PFSK-1 (cell line): ENCODE data around the gene OPCML.

Source experiments
- FOXP2 ChIP-seq: optimal IDR thresholded peaks from 2 replicates; pipeline ENCODE3; 2011; ENCODE audit warnings: borderline replicate concordance, control low read depth, inconsistent platforms; ENCODE audit not compliant: insufficient read depth; ENCODE audit errors: extremely low read length, extremely low read depth
- POLR2AphosphoS5 ChIP-seq: IDR thresholded peaks from 2 replicates; pipeline ENCODE4 v1.6.1; 2012; ENCODE audit warnings: low read depth, mild to moderate bottlenecking, control low read depth, low read length, moderate library complexity
- SIN3A ChIP-seq: IDR thresholded peaks from 2 replicates; pipeline ENCODE4 v1.6.1; 2012; ENCODE audit warnings: mild to moderate bottlenecking, low read length, moderate library complexity, borderline replicate concordance; ENCODE audit not compliant: insufficient read depth
- TAF1 ChIP-seq: IDR thresholded peaks from 2 replicates; pipeline ENCODE4 v1.6.1; 2012; ENCODE audit warnings: low read length, control low read depth, borderline replicate concordance; ENCODE audit not compliant: insufficient read depth
- TF ChIP-seq, protein P1 (sequence below), 2 experiments: IDR thresholded peaks; 2 replicates each; pipeline versions ENCODE4 v1.6.1 to v1.8.0; 2011 to 2012; ENCODE audit warnings: low read depth in 2 of 2, low read length in 2 of 2, control low read depth in 1 of 2, inconsistent platforms in 1 of 2, mild to moderate bottlenecking in 1 of 2, moderate library complexity in 1 of 2; ENCODE audit not compliant: insufficient read depth in 1 of 2

Gene OPCML

DNA sequence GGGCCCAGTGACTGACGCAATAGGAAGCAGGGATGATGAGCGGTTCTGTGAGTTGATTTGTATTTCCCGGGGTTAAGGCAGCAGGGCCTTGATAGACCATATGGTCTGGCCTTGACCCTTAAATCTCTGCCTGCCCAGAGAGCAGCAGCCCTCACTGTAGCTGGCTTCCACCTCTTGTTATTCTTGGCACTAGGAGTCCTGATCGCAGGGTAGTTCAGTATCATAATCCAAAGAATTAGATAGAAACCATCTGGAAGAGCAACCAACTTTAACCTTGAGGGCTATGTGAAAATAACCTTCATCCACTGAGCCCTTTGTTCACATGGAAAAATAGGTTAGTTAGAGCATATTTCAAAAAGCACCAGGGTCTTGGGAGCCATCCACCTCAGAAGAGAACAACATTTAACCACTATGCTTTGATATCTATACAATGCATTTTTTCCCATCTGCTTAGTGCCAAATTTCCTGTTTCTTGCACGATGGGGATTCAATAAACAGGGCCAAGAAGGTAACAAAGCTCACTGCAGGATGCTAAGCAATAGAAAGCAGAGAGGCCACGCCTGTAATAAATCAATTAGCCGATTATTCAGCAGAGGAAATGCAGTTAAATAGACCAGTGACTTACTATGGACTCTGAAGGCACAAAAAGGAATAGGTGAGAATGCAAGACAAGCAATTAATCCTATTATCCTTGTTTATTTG lies 761.3 kb downstream of the OPCML start:
- TF ChIP-seq POLR2AphosphoS5 (no peak), TAF1 (no peak), FOXP2 (no peak), SIN3A (no peak)
- TF ChIP-seq, protein P1, sequence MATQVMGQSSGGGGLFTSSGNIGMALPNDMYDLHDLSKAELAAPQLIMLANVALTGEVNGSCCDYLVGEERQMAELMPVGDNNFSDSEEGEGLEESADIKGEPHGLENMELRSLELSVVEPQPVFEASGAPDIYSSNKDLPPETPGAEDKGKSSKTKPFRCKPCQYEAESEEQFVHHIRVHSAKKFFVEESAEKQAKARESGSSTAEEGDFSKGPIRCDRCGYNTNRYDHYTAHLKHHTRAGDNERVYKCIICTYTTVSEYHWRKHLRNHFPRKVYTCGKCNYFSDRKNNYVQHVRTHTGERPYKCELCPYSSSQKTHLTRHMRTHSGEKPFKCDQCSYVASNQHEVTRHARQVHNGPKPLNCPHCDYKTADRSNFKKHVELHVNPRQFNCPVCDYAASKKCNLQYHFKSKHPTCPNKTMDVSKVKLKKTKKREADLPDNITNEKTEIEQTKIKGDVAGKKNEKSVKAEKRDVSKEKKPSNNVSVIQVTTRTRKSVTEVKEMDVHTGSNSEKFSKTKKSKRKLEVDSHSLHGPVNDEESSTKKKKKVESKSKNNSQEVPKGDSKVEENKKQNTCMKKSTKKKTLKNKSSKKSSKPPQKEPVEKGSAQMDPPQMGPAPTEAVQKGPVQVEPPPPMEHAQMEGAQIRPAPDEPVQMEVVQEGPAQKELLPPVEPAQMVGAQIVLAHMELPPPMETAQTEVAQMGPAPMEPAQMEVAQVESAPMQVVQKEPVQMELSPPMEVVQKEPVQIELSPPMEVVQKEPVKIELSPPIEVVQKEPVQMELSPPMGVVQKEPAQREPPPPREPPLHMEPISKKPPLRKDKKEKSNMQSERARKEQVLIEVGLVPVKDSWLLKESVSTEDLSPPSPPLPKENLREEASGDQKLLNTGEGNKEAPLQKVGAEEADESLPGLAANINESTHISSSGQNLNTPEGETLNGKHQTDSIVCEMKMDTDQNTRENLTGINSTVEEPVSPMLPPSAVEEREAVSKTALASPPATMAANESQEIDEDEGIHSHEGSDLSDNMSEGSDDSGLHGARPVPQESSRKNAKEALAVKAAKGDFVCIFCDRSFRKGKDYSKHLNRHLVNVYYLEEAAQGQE (IDR thresholded peaks at IDR 0.05; ENCODE audit: insufficient read depth in 1 of 2, low read depth in 2 of 2, low read length in 2 of 2): no peak

DNA sequence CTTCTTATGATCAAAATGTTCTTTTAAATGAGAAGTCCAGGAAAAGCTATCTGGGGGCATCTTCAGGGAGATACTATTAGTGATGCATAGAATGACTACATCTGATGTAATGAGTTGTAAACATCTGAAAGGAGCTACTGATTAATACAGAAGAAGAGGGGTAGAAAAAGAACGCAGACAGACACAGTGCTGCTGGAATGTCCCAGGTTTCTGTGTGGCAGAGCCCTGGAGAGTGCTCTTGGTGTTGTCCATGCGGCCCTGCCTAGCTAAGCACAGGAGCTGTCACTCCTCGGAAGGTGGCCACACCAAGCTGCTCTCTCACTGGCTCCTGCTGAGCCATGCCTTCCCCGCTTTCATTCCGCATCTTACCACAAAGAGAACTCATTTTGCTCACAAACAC lies 768.8 kb downstream of the OPCML start:
- TF ChIP-seq SIN3A (no peak), TAF1 (no peak), POLR2AphosphoS5 (no peak), FOXP2 (no peak)
- TF ChIP-seq, protein P1 (IDR thresholded peaks at IDR 0.05; ENCODE audit: insufficient read depth in 1 of 2, low read depth in 2 of 2, low read length in 2 of 2): no peak

- TF ChIP-seq, protein P1 (IDR thresholded peaks at IDR 0.05; ENCODE audit: insufficient read depth in 1 of 2, low read depth in 2 of 2, low read length in 2 of 2): no peak
- TF ChIP-seq POLR2AphosphoS5: no peak
- no peak for TF ChIP-seq FOXP2
- no peak for TF ChIP-seq TAF1
- TF ChIP-seq SIN3A: no peak
Observed at GRCh38 chr11:132755934-132756333, 776.4 kb downstream of the OPCML start.

DNA sequence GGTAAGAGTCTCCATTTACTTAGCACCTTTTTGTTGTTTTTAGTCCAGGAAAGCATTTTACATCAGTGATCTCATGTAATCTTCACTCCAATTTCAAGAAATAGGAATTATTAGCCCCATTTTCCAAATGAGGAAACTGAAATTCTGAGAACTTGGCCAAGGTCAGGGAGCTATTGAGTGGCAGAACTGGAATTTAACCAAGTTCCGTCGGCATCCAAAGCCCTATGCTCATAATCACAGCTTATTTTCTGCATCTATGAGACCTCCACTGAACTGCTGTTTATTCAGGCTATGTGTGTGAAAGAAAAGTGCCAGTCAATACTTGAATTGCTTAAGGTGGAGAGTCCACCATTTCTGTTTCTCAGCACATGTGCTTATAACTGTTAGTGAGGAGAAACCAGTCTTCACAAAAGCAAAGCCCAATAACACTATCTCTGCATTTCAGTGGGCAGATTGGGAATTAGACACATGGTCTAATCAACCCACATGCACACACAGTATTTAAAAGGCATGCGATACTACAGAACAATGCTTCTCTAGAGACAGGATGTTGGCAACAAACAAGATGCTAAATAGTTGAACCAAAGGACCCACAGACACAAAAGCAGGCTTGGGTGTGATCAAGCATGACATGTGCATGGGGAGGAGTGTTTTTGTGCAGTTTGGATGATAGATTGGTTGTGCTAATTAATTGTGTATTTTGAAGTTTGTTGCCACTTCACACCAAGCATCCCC lies 780.6 kb downstream of the OPCML start:
- TF ChIP-seq POLR2AphosphoS5: no peak
- TF ChIP-seq FOXP2: no peak
- TF ChIP-seq TAF1: no peak
- no peak for TF ChIP-seq SIN3A
- TF ChIP-seq, protein P1 (IDR thresholded peaks at IDR 0.05; ENCODE audit: insufficient read depth in 1 of 2, low read depth in 2 of 2, low read length in 2 of 2): no peak

GRCh38 chr11:132746305-132746704 lies 786.0 kb downstream of the OPCML start:
- TF ChIP-seq FOXP2 (no peak), SIN3A (no peak), POLR2AphosphoS5 (no peak), TAF1 (no peak)
- TF ChIP-seq, protein P1 (IDR thresholded peaks at IDR 0.05; ENCODE audit: insufficient read depth in 1 of 2, low read depth in 2 of 2, low read length in 2 of 2): no peak
